ENCODE measurements around the gene PCDHGC4.

The PCDHGC4 gene

DNA sequence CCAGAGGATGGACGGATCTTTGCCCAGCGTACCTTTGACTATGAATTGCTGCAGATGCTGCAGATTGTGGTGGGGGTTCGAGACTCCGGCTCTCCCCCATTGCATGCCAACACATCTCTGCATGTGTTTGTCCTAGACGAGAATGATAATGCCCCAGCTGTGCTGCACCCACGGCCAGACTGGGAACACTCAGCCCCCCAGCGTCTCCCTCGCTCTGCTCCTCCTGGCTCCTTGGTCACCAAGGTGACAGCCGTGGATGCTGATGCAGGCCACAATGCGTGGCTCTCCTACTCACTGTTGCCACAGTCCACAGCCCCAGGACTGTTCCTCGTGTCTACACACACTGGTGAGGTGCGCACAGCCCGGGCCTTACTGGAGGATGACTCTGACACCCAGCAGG is 5.9 kb downstream of the PCDHGC4 start:
- DNase-seq = no peak

DNA sequence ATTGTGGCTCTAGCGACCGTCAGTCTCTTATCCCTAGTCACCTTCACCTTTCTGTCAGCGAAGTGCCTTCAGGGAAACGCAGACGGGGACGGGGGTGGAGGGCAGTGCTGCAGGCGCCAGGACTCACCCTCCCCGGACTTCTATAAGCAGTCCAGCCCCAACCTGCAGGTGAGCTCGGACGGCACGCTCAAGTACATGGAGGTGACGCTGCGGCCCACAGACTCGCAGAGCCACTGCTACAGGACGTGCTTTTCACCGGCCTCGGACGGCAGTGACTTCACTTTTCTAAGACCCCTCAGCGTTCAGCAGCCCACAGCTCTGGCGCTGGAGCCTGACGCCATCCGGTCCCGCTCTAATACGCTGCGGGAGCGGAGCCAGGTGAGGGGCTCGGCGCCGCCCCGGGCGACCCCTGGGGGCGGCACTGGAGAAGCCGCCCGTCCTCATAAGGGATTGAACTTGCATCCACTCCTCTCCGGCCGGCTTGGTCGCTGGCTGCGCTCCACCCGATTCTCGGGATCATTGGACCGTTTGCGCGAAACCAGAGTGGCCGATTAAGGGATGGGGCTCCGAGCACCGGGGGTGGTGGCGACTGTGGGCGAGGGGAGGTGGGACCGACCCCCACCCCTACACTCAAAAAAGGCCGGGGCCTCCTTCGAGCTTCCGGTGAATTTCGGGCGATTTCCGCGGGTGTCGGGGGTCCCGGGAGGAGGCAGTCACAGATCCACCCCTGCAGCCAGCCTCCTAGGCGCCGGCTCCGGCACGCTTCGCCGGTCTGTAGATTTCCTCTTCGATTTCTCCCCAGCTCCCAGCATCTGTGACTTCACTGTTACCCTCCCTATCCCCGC is 6.7 kb downstream of the PCDHGC4 start:
- DNase-seq = no peak

DNA sequence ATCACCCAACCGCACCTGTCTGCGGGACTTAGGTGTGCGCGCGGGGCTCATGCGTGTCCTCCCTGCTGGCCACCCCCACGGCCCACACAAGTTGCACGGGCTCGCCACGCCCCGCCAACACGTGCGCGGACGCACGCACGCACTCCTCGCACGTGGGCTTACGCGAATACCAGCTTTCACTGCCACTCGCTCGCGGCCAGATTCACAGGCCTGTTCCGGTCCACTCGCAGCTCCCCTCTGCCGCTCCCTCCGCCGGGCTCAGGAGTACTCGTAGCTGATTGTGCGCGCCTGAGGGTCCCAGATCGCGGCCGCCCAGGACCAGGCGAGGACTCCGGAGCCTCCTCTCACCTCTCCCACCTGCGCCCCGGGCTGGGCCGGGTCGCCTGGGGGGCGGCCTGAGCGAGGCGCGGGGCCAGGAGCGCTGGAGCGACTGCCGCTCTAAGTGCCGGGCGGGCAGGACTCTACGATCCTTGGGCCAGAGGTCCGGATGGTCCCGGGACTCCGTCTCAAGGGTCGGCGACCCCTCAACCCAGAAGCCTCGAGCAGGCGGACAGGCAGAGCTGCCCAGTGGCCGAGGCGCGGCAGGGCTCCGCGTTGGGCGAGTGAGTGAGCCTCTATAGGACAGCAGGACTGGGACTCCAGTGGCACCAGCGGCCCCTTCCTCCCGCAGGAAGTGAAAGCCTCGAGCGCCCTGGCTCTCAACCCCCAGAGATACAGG is 7.5 kb downstream of the PCDHGC4 start:
- no peak for DNase-seq

DNA sequence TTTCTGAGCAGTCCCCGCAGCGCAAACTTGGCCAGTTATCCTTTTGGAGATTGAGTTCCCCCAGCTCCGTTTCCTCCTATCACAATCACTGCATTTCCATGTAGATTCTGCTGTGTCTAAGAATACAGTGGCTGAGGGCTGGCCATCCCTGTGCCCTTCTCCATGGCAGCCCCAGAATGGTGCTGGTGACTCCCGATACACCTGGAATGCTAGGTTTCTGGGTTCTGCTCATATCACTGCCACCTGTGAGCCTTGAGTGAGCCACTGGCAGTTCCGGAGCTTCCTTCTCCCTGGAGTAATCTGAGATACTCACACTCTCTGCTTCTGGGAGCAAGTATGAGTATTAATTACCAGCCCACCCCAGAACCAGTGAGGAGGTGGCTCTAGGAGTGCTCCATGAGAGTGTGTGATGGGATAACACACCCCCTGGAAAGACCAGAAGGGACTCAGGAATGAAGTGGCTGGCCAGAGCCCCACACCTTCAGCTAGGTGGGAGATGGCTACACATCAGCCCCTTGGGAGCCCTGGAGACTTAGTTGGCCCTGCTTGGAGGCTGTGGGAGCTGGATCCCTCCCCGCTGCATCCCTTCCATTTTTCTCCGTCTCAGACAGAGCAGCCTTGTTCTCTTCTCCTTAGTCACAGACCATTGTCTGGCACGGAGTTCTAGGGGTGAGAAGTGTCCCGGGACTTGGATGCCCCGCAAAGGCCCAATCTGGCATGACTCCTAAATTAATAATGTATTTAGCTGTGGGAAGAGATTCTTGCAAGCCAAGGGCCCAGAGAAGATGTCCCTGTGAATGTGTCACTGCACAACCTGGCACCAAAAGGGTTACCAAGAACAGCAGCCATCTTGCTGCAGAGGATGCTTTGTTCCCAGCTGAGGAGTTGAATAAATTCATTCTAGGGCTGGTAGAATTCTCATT is 8.9 kb downstream of the PCDHGC4 start:
- DNase-seq = no peak

DNA sequence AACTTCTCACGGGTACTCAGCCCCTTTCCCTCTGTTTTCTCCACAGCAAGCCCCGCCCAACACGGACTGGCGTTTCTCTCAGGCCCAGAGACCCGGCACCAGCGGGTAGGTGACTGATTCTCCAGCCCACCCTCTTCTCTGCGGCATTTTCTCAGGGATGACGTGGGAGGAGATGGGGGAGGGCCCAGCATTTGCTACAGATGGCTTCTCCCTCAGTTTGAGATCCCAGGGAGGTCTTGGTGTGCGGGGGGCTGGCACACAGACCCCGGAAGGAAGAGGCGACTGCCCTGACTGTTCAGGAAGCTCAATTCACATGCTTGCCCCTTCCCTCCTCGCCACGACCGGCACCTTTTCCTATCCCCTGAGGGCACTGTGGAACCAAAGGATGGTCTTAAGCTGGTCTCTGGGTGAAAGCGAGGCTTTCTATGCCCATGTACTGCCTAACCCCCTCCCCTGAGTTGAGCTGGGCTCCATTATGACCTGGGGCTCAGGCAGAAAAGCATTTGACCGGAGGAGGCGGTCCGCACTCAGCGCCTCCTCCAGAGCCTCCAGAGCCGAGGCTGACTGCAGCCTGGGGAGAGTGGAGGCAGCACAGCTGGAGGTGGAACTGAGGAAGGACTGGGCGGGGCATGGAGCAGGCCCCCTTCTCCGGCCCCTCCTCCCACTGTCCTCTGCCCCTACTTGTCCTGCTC is 10.1 kb downstream of the PCDHGC4 start:
- no peak for DNase-seq

DNA sequence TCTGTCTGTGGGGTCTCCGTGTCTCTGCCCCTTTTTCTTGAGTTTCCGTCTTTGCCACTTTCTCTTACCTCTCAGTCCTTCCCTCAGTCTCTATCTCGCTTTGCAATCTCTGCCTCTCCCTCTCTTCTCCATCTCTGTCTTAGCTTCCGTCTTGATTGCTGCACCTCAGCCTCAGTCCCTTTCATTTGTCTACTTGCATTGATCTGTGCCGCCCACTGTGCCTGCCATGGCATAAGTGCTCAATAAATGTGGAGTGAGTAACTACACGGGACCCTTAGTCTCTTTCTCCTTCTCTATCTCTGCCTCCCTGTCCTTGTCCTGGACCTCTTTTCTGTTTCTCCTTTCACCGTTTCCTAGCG is 10.6 kb downstream of the PCDHGC4 start:
- no peak for DNase-seq

DNA sequence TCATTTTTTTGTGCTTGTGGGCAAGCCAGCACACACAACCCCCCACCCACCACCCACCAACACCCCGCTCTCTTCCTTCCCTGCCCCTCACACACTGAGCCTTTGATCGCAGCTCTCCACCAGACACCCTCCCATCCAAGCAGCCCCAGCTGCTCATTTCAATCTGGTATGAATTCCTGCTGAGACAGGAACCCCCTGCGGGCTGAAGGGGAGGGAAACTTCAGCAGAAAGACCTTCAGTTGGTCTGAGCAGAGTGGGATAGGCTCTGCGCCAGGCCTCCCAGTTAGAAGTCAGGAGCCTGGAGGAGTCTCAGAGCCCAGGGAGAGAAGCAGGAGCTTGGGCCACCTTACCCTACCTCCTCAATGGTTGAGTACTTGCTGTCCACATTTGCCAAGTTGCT is 11.2 kb downstream of the PCDHGC4 start:
- DNase-seq = no peak

DNA sequence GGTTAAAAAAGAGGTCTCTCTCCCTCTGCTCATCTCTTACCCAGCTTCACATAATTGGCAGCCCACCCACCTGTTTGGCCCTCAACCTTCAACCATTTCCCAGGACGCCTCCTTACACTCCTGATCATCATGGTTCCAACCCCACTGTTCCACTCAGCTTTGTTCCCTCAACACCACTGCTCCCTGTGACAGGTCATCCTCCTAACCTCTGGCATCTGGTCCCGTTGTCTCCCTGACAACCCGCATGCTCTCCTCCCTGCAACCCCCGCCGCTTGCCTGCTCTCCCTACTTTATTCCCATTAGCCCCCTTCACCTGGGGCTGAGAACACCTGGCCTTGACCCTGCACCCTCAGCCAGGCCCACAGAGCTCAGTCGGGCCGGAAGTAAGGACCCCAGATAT is 16.9 kb downstream of the PCDHGC4 start:
- DNase-seq = no peak

DNA sequence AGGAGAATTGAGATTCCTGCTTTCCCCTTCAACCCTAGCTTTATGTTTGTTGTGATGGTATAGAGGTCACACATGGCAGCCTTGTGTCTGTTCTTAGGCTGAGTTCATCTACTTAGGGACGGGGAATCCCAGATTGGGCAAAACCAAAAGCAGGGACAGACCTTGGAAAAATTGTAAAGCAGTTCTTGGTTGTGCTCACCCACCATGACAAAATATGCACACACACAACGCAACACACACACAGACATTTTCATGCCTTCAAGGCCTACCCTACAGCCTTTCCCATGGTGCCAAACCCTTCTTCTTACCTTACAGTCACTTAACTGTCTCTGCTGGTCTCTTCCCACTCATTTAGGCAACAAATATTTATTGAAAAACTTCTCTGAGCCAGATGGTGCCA is 18.9 kb downstream of the PCDHGC4 start:
- DNase-seq = no peak

DNA sequence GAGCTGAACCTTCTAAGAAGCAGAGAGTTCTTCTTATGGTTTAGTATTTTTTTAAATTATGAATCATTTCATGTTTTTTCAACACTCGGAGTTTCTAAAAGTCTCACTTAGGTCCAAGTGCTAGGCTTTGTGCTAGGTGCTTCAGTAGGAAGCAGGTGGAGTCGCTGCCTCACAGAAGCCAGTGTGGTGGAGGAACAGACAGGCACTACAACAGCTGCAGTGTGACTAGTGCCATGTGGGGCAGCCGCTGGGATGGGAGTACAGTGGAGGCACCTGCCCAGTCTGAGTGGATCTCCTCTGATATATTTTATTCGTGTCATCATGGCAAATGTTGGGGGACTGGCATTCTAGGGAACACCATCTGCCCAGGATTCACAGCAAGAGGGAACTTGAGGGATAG is 19.4 kb downstream of the PCDHGC4 start:
- DNase-seq = no peak

DNA sequence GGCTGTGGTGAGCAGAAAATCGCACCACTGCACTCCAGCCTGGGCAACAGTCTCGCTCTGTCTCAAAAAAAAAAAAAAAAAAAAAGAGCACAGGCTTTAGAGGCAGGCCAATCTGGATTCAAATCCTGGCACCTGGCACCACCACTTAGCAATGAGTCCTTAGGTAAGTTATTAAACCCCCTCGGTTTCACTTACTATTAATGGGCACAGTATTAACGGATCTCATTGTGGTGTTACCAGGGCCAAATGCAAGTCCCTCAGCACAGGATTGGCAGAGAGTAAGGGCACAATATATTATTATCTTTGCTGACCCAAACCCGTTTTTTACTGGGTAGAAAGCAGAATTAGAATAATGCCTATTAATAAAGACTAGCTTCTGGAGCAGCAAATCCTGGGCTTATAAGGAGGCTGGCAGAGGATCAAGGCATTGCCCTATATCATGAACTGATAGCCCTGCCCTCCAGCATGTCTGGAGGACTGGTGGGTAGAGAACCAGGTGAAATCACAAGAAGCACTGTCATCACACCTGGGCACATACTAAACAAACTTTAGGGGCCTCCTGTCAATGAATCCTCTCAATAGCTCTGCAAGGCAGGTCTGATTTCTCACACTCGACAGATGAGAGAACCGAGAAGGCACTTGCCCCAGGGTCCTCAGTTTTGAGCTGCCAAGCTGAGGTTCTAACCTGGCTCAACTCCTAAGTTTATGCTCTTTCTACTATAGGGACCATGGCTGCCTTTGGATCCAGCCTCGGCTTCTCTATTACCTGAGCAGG is 21.7 kb downstream of the PCDHGC4 start:
- no peak for DNase-seq

DNA sequence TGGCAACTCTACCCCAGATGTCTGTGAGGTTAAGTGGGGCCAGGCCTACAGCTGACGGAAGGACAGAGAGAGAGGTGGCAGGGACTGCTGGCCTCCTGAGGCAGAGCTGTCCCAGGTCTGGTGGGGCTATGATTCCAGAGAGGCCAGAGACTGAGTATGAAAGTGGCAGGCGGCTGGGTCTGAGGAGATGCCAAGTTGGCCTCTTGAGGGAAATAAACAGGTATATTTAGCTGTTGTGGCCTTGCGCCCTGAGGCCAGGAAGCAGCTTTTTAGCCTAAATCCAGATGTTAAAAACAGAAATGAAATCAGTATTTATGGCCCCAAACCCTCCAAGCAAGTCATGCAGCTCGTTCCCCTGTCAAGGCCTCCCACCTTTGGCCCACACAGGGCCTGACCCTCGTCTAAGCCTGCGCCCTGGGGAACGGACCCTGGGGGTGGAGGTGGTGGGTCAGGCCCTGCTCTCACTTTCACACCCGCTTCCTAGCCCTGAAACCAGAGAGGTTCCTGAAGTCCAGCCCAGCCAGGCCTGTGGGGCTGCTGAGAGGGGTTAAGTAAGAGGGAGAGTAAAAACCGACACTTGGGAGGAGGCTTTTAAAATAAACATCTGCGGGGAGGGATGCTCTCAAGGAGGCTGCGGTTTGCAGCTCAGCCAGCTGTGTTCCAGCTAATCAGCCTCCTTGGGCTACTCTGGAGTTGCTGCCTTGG is 22.7 kb downstream of the PCDHGC4 start:
- no peak for DNase-seq

DNA sequence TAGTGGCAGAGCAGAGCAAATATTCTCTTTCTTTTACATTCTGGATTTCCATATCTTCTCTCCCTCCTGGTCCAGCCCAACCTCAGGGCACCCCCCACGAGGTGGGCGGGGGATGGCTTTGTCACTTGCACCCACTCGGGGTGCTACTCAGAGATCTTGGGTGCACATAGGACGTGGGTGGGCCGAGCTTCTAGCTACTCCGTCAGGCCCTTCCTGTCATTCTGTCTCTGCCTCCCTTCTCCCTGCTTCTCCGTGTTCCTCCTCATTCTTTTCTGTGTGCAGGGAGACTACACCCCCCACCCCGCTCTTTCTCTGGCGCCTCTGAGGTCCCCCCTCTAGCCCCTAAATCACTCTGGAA is 23.6 kb downstream of the PCDHGC4 start:
- no peak for DNase-seq

DNA sequence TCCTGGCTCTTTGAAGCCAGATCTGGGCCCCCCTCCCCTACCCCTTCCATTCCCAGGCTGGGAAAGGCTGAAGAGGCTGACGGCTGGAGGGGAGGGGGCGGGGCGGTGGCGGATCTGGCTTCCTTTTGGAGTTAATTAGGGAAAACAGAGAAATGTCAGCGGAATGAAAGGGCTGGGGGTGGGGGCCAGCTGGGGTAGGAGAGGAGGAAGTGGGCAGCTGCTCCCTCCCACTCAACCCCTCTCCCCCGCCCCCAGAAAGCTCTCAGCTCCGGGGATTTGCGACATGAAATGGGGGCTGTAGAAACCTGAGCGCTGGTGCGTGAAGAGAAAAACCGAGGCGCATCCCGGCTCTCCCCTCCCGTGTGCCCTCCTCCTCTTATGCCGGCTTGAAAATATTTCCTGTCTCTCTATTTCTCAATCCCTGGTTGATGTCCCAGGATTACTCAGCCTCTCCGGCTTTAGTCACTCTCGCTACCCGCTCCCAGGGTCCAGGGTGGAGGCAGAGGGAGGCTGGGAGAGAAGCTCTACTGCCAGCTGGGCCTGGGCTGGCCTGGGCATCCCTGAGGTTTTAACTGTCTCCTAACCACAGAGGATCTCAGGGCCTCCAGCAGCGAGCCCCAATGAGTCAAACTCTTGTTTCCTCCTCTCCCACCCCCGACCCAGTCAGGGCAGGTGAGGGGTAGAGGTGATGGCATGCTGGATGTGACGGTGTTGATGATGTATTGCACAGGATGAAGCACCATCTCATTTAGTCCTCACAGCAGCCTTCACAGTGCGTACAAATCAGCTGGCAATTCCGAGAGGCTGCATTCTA is 24.2 kb downstream of the PCDHGC4 start:
- DNase-seq = no peak

DNA sequence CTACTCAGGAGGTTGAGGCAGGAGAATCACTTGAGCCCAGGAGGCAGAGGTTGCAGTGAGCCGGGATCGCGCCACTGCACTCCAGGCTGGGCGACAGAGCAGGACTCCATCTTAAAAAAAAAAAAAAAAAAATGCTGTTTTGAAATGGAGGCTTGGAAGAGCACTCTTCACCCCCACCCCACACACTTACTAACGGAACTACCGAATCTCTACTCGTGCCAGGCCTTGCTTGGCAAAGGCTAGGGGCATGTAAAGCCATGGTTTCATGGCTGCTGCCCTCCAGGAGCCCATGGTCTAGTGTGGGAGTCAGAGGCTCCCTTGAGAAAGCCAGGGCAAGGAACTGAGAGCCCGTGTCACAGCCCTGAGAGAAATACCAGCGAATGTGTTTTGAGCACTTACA is 25.3 kb downstream of the PCDHGC4 start:
- DNase-seq = no peak

DNA sequence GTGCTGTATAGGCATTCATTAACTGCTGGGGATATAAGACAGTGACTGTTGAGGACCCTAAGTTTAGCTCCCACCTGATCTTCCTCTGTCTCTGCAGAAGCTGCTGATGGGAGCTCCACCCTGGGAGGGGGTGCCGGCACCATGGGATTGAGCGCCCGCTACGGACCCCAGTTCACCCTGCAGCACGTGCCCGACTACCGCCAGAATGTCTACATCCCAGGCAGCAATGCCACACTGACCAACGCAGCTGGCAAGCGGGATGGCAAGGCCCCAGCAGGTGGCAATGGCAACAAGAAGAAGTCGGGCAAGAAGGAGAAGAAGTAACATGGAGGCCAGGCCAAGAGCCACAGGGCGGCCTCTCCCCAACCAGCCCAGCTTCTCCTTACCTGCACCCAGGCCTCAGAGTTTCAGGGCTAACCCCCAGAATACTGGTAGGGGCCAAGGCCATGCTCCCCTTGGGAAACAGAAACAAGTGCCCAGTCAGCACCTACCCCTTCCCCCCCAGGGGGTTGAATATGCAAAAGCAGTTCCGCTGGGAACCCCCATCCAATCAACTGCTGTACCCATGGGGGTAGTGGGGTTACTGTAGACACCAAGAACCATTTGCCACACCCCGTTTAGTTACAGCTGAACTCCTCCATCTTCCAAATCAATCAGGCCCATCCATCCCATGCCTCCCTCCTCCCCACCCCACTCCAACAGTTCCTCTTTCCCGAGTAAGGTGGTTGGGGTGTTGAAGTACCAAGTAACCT is 26.2 kb downstream of the PCDHGC4 start:
- peak in 1 of 2 donors; percentile 39 for DNase-seq

DNA sequence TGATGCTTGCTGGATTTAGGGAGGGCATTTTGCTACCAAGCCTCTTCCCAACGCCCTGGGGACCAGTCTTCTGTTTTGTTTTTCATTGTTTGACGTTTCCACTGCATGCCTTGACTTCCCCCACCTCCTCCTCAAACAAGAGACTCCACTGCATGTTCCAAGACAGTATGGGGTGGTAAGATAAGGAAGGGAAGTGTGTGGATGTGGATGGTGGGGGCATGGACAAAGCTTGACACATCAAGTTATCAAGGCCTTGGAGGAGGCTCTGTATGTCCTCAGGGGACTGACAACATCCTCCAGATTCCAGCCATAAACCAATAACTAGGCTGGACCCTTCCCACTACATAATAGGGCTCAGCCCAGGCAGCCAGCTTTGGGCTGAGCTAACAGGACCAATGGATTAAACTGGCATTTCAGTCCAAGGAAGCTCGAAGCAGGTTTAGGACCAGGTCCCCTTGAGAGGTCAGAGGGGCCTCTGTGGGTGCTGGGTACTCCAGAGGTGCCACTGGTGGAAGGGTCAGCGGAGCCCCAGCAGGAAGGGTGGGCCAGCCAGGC is 27.0 kb downstream of the PCDHGC4 start:
- no peak for DNase-seq

DNA sequence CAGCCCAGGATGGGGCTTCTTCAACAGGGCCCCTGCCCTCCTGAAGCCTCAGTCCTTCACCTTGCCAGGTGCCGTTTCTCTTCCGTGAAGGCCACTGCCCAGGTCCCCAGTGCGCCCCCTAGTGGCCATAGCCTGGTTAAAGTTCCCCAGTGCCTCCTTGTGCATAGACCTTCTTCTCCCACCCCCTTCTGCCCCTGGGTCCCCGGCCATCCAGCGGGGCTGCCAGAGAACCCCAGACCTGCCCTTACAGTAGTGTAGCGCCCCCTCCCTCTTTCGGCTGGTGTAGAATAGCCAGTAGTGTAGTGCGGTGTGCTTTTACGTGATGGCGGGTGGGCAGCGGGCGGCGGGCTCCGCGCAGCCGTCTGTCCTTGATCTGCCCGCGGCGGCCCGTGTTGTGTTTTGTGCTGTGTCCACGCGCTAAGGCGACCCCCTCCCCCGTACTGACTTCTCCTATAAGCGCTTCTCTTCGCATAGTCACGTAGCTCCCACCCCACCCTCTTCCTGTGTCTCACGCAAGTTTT is 27.6 kb downstream of the PCDHGC4 start:
- DNase-seq = peak; percentile 76 to 85
